H1 (cell line): Measurements from ENCODE around the gene MIDN. TPM values are rescaled to one million over a fixed set of nuclear protein-coding genes. Genes with fewer than 3 reads are reported as not detected.

Experiments
- CHD7 ChIP-seq: fragments of 300-600 bp; sonication (generic); IDR thresholded peaks from 2 replicates; pipeline ENCODE4 v1.7.1; 2012; ENCODE audit warnings: low read length, moderate library complexity, mild to moderate bottlenecking, inconsistent platforms; ENCODE audit not compliant: insufficient replicate concordance
- polyA plus RNA-seq, 7 experiments: library from polyadenylated mRNA; depleted of rRNA in 3 of 7; stranded (reverse) in 5 of 7; unstranded in 2 of 7; fragments of >200 nt in 5 of 7; fragments of 200-250 nt in 2 of 7; gene quantifications; 1 replicate in 5 of 7; 2 replicates in 1 of 7; 4 replicates in 1 of 7; pipeline versions ENCODE4 v1.2.1 to v1.2.3, GENCODE V29; 2011 to 2013; ENCODE audit warnings: missing spikeins in 2 of 7, mixed read lengths in 2 of 7
- total RNA-seq: library from RNA; stranded (reverse); fragmentation: NEBNext Ultra II Directional; extraction: Animal tissue kit (Norgen Biotek cat#: 25700); gene quantifications from 2 replicates; pipeline ENCODE4 v1.2.1, GENCODE V29; 2021

The MIDN gene
- total and polyA plus RNA-seq, 2 of the 8 experiments (the other 6 are each of a cell fraction or from before 2014, with no cell fraction given), result 39.8 to 159 TPM

DNA sequence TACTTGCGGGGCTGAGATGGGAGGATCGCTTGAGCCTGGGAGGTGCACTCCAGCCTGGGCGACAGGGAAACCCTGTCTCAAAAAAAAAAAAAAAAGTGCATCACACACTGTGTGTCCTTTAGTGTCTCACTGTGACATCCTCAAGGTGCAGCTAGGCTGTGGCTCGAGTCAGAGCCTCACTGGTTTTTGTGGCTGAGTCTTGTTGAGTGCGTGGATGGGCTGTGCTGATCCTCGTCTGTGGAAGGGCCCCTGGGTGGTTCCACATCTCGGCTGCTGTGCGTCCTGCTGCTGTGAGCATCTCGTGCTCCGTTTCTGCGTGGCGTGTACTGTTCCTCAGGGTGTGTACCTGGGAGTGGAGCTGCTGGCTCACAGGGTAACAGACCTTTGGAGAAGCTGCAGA lies 31.6 kb upstream of the MIDN start (continued):
- TF ChIP-seq CHD7, result no peak
- TF ChIP-seq, all 59 proteins: peak for 0
